GM12878 (cell line): ENCODE data around the gene VCL. TPM values are rescaled to one million over a fixed set of nuclear protein-coding genes. Genes with fewer than 3 reads are reported as not detected.

Experiments
- ATAC-seq: fragments of 200-7000 bp; cut with Tn5 transposase; 3 replicates; pipeline ENCODE4 v1.9.1; 2020; ENCODE audit warnings: mild to moderate bottlenecking, moderate library complexity
- BruUV-seq: library from RNA; stranded (reverse); fragments of 400-500 nt; replicated peaks from 2 replicates; lab custom pipeline; 2021; lab: Mats Ljungman, UMichigan
- CTCF ChIA-PET: fragments of 300-600 bp; sonication (Branson Sonifier 250); formaldehyde crosslinking; extraction: SDS; loops from one replicate; lab custom pipeline; 2021; ENCODE audit warnings: inconsistent platforms; lab: Yijun Ruan, JAX
- POLR2A ChIA-PET: fragments of 350-600 bp; formaldehyde crosslinking; extraction: SDS; loops from one replicate; lab custom pipeline; 2021; ENCODE audit warnings: inconsistent platforms; lab: Charles Lee
- RAD21 ChIA-PET: fragments of 300-600 bp; sonication (Branson Sonifier 250); formaldehyde crosslinking; loops from one replicate; lab custom pipeline; 2023; ENCODE audit warnings: antibody characterized with exemption; ENCODE audit not compliant: unreplicated experiment; lab: Charles Lee
- SMC1A ChIA-PET: fragments of 300-600 bp; sonication (Branson Sonifier 250); formaldehyde crosslinking; loops from one replicate; lab custom pipeline; 2023; ENCODE audit not compliant: unreplicated experiment, uncharacterized antibody; lab: Charles Lee
- DNase-seq: peaks from one replicate; pipeline ENCODE4 v3.0.0-alpha.2; 2011; ENCODE audit warnings: low read depth, low spot score
- FAIRE-seq: peaks from 3 replicates; lab custom pipeline; 2011; peaks lifted over from hg19 to GRCh38; lab: Jason Lieb, UNC
- H2AFZ ChIP-seq: 2 replicates; pipeline ENCODE4 v1.6.0; 2011; ENCODE audit warnings: low read depth, low read length, control low read depth; ENCODE audit not compliant: control insufficient read depth
- H3K27ac ChIP-seq: 2 replicates; pipeline ENCODE4 v1.5.1; 2011; ENCODE audit warnings: control low read depth; ENCODE audit not compliant: control insufficient read depth, insufficient read depth
- H3K27me3 ChIP-seq, 2 experiments: replicated peaks in 1 of 2; 2 replicates each; pipeline versions ENCODE4 v1.6.0 to v1.6.1; 2011; ENCODE audit warnings: low read length in 1 of 2; ENCODE audit not compliant: control insufficient read depth in 2 of 2, insufficient read depth in 2 of 2
- H3K36me3 ChIP-seq, 2 experiments: 2 replicates each; pipeline ENCODE4 v1.5.1; 2011; ENCODE audit warnings: low read length in 1 of 2; ENCODE audit not compliant: control insufficient read depth in 2 of 2, insufficient read depth in 2 of 2
- H3K4me1 ChIP-seq: 2 replicates; pipeline ENCODE4 v1.6.1; 2011; ENCODE audit warnings: mild to moderate bottlenecking, low read length, moderate library complexity, mixed read lengths; ENCODE audit not compliant: control insufficient read depth, insufficient read depth
- H3K4me2 ChIP-seq: 2 replicates; pipeline ENCODE4 v1.6.0; 2011; ENCODE audit warnings: control low read depth; ENCODE audit not compliant: control insufficient read depth, insufficient read depth
- H3K4me3 ChIP-seq: fragments of 200-600 bp; sonication (generic); 2 replicates; pipeline ENCODE4 v1.5.1; 2016
- H3K79me2 ChIP-seq: 2 replicates; pipeline ENCODE4 v1.6.0; 2011; ENCODE audit warnings: low read length; ENCODE audit not compliant: control insufficient read depth, insufficient read depth
- H3K9ac ChIP-seq: 2 replicates; pipeline ENCODE4 v1.8.0; 2011; ENCODE audit warnings: low read length, control low read depth, mixed read lengths; ENCODE audit not compliant: control insufficient read depth, insufficient read depth
- H3K9me3 ChIP-seq: replicated peaks from 3 replicates; pipeline ENCODE4 v1.5.1; 2011; ENCODE audit warnings: mild to moderate bottlenecking, low read length; ENCODE audit not compliant: control insufficient read depth, insufficient read depth
- H4K20me1 ChIP-seq: 2 replicates; pipeline ENCODE4 v1.6.0; 2011; ENCODE audit not compliant: control insufficient read depth, insufficient read depth
- E2F4 ChIP-seq: IDR thresholded peaks from 2 replicates; pipeline ENCODE4 v1.6.1; 2012; ENCODE audit warnings: low read depth, low read length, improper control_type of control experiment
- FOXK2 ChIP-seq: fragments of 450-650 bp; IDR thresholded peaks from 2 replicates; pipeline ENCODE4 v1.6.1; 2017; ENCODE audit warnings: mild to moderate bottlenecking, moderate library complexity
- IRF5 ChIP-seq: fragments of 450-650 bp; IDR thresholded peaks from 2 replicates; pipeline ENCODE4 v1.6.1; 2017; ENCODE audit warnings: borderline replicate concordance
- KDM1A ChIP-seq: fragments of 200-600 bp; sonication (generic); IDR thresholded peaks from 2 replicates; pipeline ENCODE4 v1.6.1; 2016; ENCODE audit warnings: borderline replicate concordance
- KLF5 ChIP-seq: fragments of 450-650 bp; IDR thresholded peaks from 2 replicates; pipeline ENCODE4 v1.6.1; 2014; ENCODE audit warnings: mild to moderate bottlenecking; ENCODE audit not compliant: partially characterized antibody
- NFYB ChIP-seq: IDR thresholded peaks from 2 replicates; pipeline ENCODE4 v1.6.1; 2011; ENCODE audit warnings: low read depth, mild to moderate bottlenecking, low read length, improper control_type of control experiment, moderate library complexity; ENCODE audit not compliant: insufficient read depth
- PAX8 ChIP-seq: fragments of 450-650 bp; IDR thresholded peaks from 2 replicates; pipeline ENCODE4 v1.6.1; 2017; ENCODE audit warnings: mild to moderate bottlenecking, moderate library complexity
- RBBP5 ChIP-seq: fragments of 200-600 bp; sonication (generic); conservative IDR thresholded peaks from 2 replicates; pipeline ENCODE4 v1.6.1; 2016
- SMAD1 ChIP-seq: fragments of 450-650 bp; IDR thresholded peaks from 2 replicates; pipeline ENCODE4 v1.6.1; 2018; ENCODE audit warnings: mild to moderate bottlenecking, low read depth; ENCODE audit not compliant: partially characterized antibody
- ZBTB40 ChIP-seq: fragments of 450-650 bp; IDR thresholded peaks from 2 replicates; pipeline ENCODE4 v1.6.1; 2016; ENCODE audit warnings: mild to moderate bottlenecking, moderate library complexity, borderline replicate concordance
- ZNF622 ChIP-seq: fragments of 450-650 bp; IDR thresholded peaks from 2 replicates; pipeline ENCODE4 v1.6.1; 2017; ENCODE audit warnings: mild to moderate bottlenecking, inconsistent platforms
- WGBS: methylation state at CpG from one replicate; pipeline ENCODE4 v1.1.6; 2016; ENCODE audit warnings: low lambda C conversion rate; ENCODE audit not compliant: insufficient replicate concordance, insufficient coverage; ENCODE audit errors: missing lambda C conversion rate; 5-methylcytosine and 5-hydroxymethylcytosine counted together
- in situ Hi-C: fragments of 300-500 bp; cut with MboI; formaldehyde crosslinking; loops from 9 replicates; pipeline ENCODE4 v1.14.3; 2018; ENCODE audit warnings: mixed read lengths
- intact Hi-C: fragments of 100-400 bp; cut with micrococcal nuclease; formaldehyde crosslinking; loops from one replicate; pipeline ENCODE4 v1.14.2; 2022; ENCODE audit not compliant: unreplicated experiment
- polyA plus RNA-seq, 11 experiments: library from polyadenylated mRNA; depleted of rRNA in 4 of 11; unstranded in 6 of 11; stranded (reverse) in 5 of 11; fragments of >200 nt; fragmentation: Nextera tagmentation in 4 of 11; fragmentation: Illumina TruSeq in 1 of 11; extraction: Ambion mirVana in 4 of 11; extraction: Trizol in 1 of 11; gene quantifications; 1 replicate in 1 of 11; 2 replicates in 10 of 11; pipeline versions ENCODE4 v1.2.1 to v1.2.3, GENCODE V29; 2011 to 2016; ENCODE audit warnings: inconsistent platforms in 2 of 11, missing spikeins in 2 of 11, low read depth in 1 of 11
- total RNA-seq, 4 experiments: library from RNA; depleted of rRNA in 3 of 4; stranded (reverse); fragments of >200 nt in 3 of 4; fragmentation: Illumina TruSeq in 1 of 4; extraction: Trizol in 1 of 4; gene quantifications; 2 replicates each; pipeline versions ENCODE4 v1.2.1 to v1.2.3, GENCODE V29; 2013 to 2021

The VCL gene
- total and polyA plus RNA-seq, 10 of the 15 experiments (the other 5 are each of a cell fraction or from before 2014, with no cell fraction given), result 6.7 to 54.6 (median 24.3) TPM

GRCh38 chr10:74137992-74138391, 140.1 kb downstream of the VCL start:
- ATAC-seq (no peak), FAIRE-seq (no peak), DNase-seq (no peak)
- ChIA-PET SMC1A (interaction anchor here (0.8 to 1.9 kb wide), 5 partner anchors 20 to 75 kb away, joined by 3 to 7 read pairs (median 3); no protein-coding TSS in a partner anchor), CTCF (interaction anchor here (0.9 to 4.5 kb wide), 8 partner anchors 10 to 258 kb away, joined by 3 to 18 read pairs (median 5); partner anchors contain the start of genes ADK and AP3M1), RAD21 (interaction anchor here (0.7 to 2.0 kb wide), 4 partner anchors 76 to 891 kb away, joined by 3 to 9 read pairs (median 5); no protein-coding TSS in a partner anchor)
- Histone ChIP-seq H3K79me2 (peaks cover 8% of the 10 kb centered on the region), H3K9ac (no peak overlapping the region), H3K27me3 (no peaks in the 10 kb centered on the region), H3K4me1 (no peaks in the 10 kb centered on the region), H3K27ac (no peak overlapping the region), H3K36me3 (peaks cover 0 to 17% of the 10 kb centered on the region in 2 experiments; a peak in 3 of 4 replicates), H3K4me3 (no peak overlapping the region)
- WGBS, result over 99% methylated on average over 5 of the region's 5 CpGs
- TF ChIP-seq ZNF622 (no peak), NFYB (no peak), ZBTB40 (no peak), KDM1A (no peak), RBBP5 (no peak), KLF5 (no peak), FOXK2 (no peak), E2F4 (no peak), IRF5 (no peak), SMAD1 (no peak), PAX8 (no peak)
- TF ChIP-seq, all 136 proteins: peak for 0
- H3K9me3 ChIP-seq, result no peaks in the 10 kb centered on the region; the same call in 2 of the 3 replicates
- intact Hi-C loops, result no loop called here
- H4K20me1 ChIP-seq, result no peaks in the 10 kb centered on the region
- no peak overlapping the region for H2AFZ ChIP-seq
- no peak overlapping the region for H3K4me2 ChIP-seq
- BruUV-seq, result no TSS peak
- in situ Hi-C loops, result no loop called here
- POLR2A ChIA-PET, result interaction anchor here (0.5 to 1.1 kb wide), 3 partner anchors 12 to 18 kb away, joined by 3 to 4 read pairs (median 4); partner anchors contain the start of gene AP3M1
